Measurements from ENCODE around the gene RBM22.

Gene RBM22

DNA sequence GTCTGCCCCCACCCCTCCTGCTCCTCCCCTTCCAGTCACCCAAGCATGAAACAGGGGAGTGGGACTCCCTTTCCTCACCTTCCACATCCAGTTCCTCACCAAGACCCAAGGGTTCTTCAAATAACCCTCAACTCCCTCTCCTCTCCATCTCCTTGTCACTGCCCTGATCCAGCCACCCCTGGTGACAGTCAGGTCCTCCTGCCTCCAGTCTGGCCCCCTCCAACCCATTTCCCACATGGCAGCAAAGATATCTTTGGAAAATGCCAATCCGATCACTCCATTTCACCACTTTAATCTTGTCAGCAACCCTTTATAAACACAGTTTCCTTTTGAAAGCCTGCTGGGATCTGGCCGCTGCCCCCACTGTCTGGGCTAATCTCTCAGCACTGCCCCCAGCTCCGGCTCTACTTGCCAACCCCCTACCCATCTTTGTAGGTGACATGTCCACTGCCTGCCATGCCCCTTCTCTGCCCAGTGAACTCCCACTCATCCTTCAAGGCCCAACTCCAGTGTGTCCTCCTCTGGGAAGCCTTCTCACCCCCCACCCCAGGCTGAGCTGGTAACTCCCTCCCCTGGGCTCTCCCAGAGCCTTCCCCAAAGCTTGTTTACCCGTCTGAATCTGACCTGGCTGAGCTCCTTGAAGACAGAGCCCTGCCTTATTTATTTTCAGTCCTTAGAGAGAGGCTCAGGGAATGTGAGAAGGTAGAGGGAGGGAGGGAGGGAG, 40.6 kb downstream of the RBM22 start:
- no peak overlapping the region for H3K27ac ChIP-seq
- DNase-seq (ENCODE audit: low spot score), result no peak
- CTCF ChIA-PET, result no interaction called here
- POLR2A ChIA-PET (ENCODE audit: low non-redundant PET), result no interaction called here
- TF ChIP-seq, protein P1, sequence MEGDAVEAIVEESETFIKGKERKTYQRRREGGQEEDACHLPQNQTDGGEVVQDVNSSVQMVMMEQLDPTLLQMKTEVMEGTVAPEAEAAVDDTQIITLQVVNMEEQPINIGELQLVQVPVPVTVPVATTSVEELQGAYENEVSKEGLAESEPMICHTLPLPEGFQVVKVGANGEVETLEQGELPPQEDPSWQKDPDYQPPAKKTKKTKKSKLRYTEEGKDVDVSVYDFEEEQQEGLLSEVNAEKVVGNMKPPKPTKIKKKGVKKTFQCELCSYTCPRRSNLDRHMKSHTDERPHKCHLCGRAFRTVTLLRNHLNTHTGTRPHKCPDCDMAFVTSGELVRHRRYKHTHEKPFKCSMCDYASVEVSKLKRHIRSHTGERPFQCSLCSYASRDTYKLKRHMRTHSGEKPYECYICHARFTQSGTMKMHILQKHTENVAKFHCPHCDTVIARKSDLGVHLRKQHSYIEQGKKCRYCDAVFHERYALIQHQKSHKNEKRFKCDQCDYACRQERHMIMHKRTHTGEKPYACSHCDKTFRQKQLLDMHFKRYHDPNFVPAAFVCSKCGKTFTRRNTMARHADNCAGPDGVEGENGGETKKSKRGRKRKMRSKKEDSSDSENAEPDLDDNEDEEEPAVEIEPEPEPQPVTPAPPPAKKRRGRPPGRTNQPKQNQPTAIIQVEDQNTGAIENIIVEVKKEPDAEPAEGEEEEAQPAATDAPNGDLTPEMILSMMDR (conservative IDR thresholded peaks at IDR 0.05; ENCODE audit: low read depth), result no peak

DNA sequence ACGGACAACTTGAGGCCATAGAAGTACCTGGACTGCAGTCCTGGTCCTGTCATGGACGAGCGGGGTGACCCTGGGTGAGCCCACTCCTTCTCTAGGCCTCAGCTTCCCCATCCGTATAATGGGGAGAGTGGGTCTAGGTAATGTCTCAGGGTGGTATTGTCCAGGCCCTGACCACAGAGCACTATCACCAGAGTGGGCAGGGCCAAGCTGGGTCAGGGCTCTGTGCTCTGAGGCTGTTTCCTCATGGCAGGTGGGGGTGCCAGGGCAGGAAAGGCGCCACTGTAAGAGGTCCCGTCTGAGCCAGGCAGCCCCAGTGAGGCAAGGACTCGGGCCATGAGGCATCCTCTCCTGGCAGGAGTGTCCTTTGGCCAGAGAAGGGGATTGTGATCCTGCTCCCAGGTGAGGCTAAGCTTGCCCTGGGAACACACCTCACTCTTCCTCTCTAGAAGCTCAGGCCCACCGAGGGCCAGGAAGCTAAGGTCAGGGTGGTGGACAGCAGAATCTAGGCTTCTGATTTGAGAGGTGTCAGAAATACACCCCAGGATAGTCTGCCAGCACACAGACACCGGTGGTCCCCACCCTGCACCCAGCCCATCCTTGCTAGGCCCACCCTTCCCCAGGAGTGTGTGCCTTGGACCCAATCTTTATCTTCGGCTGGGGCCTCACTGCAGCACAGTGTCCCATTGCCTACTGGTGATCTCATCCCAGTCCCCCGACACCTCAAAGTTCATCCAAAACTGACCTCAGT, 41.3 kb downstream of the RBM22 start:
- ChIA-PET CTCF (no interaction called here), POLR2A (ENCODE audit: low non-redundant PET) (no interaction called here)
- no peak overlapping the region for H3K27ac ChIP-seq

DNA sequence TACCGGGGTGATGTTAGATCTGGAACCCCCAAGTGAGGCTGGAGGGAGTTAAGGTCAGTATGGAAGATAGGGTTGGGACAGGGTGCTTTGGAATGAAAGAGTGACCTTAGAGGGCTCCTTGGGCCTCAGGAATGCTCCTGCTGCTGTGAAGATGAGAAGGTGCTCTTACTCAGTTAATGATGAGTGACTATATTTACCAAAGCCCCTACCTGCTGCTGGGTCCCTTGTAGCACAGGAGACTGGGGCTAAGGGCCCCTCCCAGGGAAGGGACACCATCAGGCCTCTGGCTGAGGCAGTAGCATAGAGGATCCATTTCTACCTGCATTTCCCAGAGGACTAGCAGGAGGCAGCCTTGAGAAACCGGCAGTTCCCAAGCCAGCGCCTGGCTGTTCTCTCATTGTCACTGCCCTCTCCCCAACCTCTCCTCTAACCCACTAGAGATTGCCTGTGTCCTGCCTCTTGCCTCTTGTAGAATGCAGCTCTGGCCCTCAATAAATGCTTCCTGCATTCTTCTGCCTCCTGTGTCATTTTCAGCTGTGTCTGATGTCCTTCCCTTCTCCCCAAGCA, 42.1 kb downstream of the RBM22 start:
- POLR2A ChIA-PET (ENCODE audit: low non-redundant PET), result no interaction called here
- CTCF ChIA-PET, result interaction anchor here (0.7 to 5.8 kb wide), 2 partner anchors 68 to 98 kb away, joined by 4 to 47 read pairs; no protein-coding TSS in a partner anchor
- no peak overlapping the region for H3K27ac ChIP-seq
- TF ChIP-seq, protein P1 (conservative IDR thresholded peaks at IDR 0.05; ENCODE audit: low read depth), result no peak
- DNase-seq (ENCODE audit: low spot score), result no peak

More for the DNA sequence above, 41.3 kb downstream of the RBM22 start:
- TF ChIP-seq, protein P1 (conservative IDR thresholded peaks at IDR 0.05; ENCODE audit: low read depth), result no peak
- DNase-seq (ENCODE audit: low spot score), result no peak

DNA sequence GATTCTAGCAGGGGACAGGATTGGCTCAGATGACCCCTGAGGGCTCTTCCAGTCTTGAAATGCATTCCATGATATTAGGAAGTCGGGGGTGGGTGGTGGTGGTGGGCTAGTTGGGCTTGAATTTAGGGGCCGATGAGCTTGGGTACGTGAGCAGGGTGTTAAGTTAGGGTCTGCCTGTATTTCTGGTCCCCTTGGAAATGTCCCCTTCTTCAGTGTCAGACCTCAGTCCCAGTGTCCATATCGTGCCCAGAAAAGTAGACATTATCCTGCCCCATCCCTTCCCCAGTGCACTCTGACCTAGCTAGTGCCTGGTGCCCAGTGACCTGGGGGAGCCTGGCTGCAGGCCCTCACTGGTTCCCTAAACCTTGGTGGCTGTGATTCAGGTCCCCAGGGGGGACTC, 42.7 kb downstream of the RBM22 start:
- no peak for DNase-seq (ENCODE audit: low spot score)
- CTCF ChIA-PET, result interaction anchor here (0.7 to 5.8 kb wide), 5 partner anchors 15 to 143 kb away, joined by 3 to 47 read pairs (median 4); no protein-coding TSS in a partner anchor
- H3K27ac ChIP-seq, result no peak overlapping the region
- POLR2A ChIA-PET (ENCODE audit: low non-redundant PET), result interaction anchor here (1.0 kb wide), 1 partner anchor 15 kb away, joined by 4 read pairs; no protein-coding TSS in a partner anchor
- TF ChIP-seq, protein P1 (conservative IDR thresholded peaks at IDR 0.05; ENCODE audit: low read depth), result no peak

DNA sequence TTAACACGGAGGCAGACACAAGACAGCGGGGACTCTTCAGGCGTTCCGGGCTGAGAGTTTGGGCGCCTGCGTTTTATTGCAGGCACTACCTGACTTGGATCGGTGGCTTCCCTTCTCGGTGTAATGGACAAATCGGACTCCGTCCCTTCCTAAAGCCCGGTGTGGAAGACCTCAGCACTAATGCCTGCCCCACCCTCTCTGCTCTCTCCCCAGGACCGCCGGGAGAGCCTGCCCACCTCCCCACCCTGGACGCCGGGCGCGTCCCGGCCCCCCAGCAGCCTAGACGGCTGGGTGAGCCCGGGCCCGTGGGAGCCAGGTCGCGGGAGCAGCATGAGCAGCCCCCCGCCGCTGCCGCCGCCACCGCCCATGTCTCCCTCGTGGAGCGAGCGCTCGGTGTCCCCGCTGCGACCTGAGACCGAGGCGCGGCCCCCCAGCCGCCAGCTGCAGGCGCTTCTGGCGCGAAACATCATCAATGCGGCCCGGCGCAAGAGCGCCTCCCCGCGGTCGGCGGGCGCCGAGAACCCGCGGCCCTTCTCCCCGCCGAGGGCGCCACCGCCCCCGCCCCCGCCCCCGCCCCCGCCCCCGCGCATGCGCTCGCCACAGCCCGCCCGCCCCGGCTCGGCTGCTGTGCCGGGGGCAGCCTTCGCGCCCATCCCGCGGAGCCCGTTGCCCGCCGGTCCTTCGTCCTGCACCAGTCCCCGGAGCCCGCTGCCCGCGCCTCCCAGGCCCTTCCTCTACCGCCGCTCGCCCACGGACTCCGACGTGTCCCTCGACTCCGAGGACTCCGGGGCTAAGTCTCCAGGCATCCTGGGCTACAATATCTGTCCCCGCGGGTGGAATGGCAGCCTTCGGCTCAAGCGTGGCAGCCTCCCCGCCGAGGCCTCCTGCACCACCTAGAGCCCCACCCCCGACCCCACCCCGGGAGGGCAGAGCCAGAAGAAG, 44.4 kb downstream of the RBM22 start:
- peak overlapping the region; percentile 54 for H3K27ac ChIP-seq
- ChIA-PET POLR2A (ENCODE audit: low non-redundant PET) (no interaction called here), CTCF (interaction anchor here (0.5 to 5.8 kb wide), 19 partner anchors 11 to 1066 kb away, joined by 3 to 47 read pairs (median 4); no protein-coding TSS in a partner anchor)
- peak; percentile 92 for DNase-seq (ENCODE audit: low spot score)
- TF ChIP-seq, protein P1 (conservative IDR thresholded peaks at IDR 0.05; ENCODE audit: low read depth), result peak; percentile 92
